HCT116 (cell line): ENCODE data around the gene PKHD1. TPM values are rescaled to one million over a fixed set of nuclear protein-coding genes. Genes with fewer than 3 reads are reported as not detected.

Experiments used
- ATAC-seq: fragments of 200-7000 bp; cut with Tn5 transposase; 2 replicates; pipeline ENCODE4 v1.9.1; 2020; ENCODE audit warnings: mild to moderate bottlenecking, moderate library complexity
- BruUV-seq: library from RNA; stranded (reverse); fragments of 400-500 nt; replicated peaks from 2 replicates; lab custom pipeline; 2021; lab: Mats Ljungman, UMichigan
- CTCF ChIA-PET: fragments of 300-600 bp; sonication (Branson Sonifier 250); formaldehyde crosslinking; loops from one replicate; lab custom pipeline; 2021; ENCODE audit warnings: antibody characterized with exemption; lab: Charles Lee
- POLR2A ChIA-PET: fragments of 300-600, 350-600 bp; sonication (Branson Sonifier 250); formaldehyde crosslinking; loops from one replicate; lab custom pipeline; 2021; ENCODE audit warnings: antibody characterized with exemption; lab: Charles Lee
- RAD21 ChIA-PET, 2 experiments: fragments of 300-600 bp; sonication (Branson Sonifier 250); formaldehyde crosslinking; loops; one replicate each; lab custom pipeline; 2023; ENCODE audit warnings: low total read pairs in 2 of 2; ENCODE audit not compliant: uncharacterized antibody in 2 of 2, unreplicated experiment in 2 of 2, low non-redundant PET in 1 of 2; lab: Charles Lee
- DNase-seq: peaks from one replicate; pipeline ENCODE4 v3.0.0-alpha.2; 2010; ENCODE audit warnings: low read depth, low spot score
- H2AFZ ChIP-seq: fragments of 200-600 bp; shearing (Covaris generic), sonication (generic); 2 replicates; pipeline ENCODE4 v1.6.1; 2017; ENCODE audit warnings: low read depth, mixed run types, mixed read lengths, antibody characterized with exemption, low read length; ENCODE audit not compliant: poor library complexity, severe bottlenecking
- H3K27ac ChIP-seq: 2 replicates; pipeline ENCODE4 v1.5.1; 2012; ENCODE audit warnings: low read depth, low read length
- H3K27me3 ChIP-seq: fragments of 200-600 bp; sonication (generic); 2 replicates; pipeline ENCODE4 v1.6.1; 2016; ENCODE audit warnings: mixed run types, low read length, mixed read lengths; ENCODE audit not compliant: insufficient read depth
- H3K36me3 ChIP-seq, 2 experiments: fragments of 200-500 bp in 1 of 2; fragments of 200-600 bp in 1 of 2; sonication (Bioruptor generic) in 1 of 2; sonication (generic) in 1 of 2; 2 replicates each; pipeline versions ENCODE4 v1.5.1 to v1.6.1; 2014 to 2016; ENCODE audit warnings: low read length in 2 of 2, inconsistent platforms in 1 of 2, mixed read lengths in 1 of 2, mixed run types in 1 of 2; ENCODE audit not compliant: insufficient read depth in 2 of 2, control insufficient read depth in 1 of 2
- H3K4me1 ChIP-seq, 2 experiments: fragments of 200-600 bp in 1 of 2; sonication (generic) in 1 of 2; 2 replicates each; pipeline versions ENCODE4 v1.5.1 to v1.6.1; 2012 to 2017; ENCODE audit warnings: low read length in 2 of 2, inconsistent platforms in 1 of 2, mild to moderate bottlenecking in 1 of 2, mixed read lengths in 1 of 2, mixed run types in 1 of 2, moderate library complexity in 1 of 2; ENCODE audit not compliant: insufficient read depth in 2 of 2, control insufficient read depth in 1 of 2
- H3K4me2 ChIP-seq: fragments of 200-600 bp; sonication (generic); 2 replicates; pipeline ENCODE4 v1.6.1; 2017; ENCODE audit warnings: mixed run types, low read length, mixed read lengths
- H3K4me3 ChIP-seq, 2 experiments: fragments of 200-600 bp in 1 of 2; sonication (generic) in 1 of 2; replicated peaks in 1 of 2; 2 replicates each; pipeline ENCODE4 v1.5.1; 2011 to 2016; ENCODE audit warnings: low read length in 2 of 2, control low read depth in 1 of 2, low read depth in 1 of 2, mild to moderate bottlenecking in 1 of 2, mixed read lengths in 1 of 2, mixed run types in 1 of 2
- H3K79me2 ChIP-seq: fragments of 200-600 bp; sonication (generic); 2 replicates; pipeline ENCODE4 v1.6.1; 2017; ENCODE audit warnings: mild to moderate bottlenecking, mixed run types, low read length, moderate library complexity, mixed read lengths; ENCODE audit not compliant: insufficient read depth
- H3K9ac ChIP-seq: fragments of 200-600 bp; sonication (generic); 2 replicates; pipeline ENCODE4 v1.6.1; 2016; ENCODE audit warnings: low read length, mixed read lengths
- H3K9me2 ChIP-seq: fragments of 200-600 bp; sonication (generic), shearing (Covaris generic); 2 replicates; pipeline ENCODE4 v1.6.1; 2017; ENCODE audit warnings: mixed run types, mild to moderate bottlenecking, moderate library complexity; ENCODE audit not compliant: insufficient read depth
- H3K9me3 ChIP-seq, 2 experiments: fragments of 200-500 bp in 1 of 2; fragments of 200-600 bp in 1 of 2; sonication (Bioruptor generic) in 1 of 2; sonication (generic) in 1 of 2; 2 replicates each; pipeline ENCODE4 v1.6.1; 2014 to 2017; ENCODE audit warnings: low read length in 2 of 2, mixed read lengths in 2 of 2, inconsistent platforms in 1 of 2, low read depth in 1 of 2, mild to moderate bottlenecking in 1 of 2, mixed run types in 1 of 2, moderate library complexity in 1 of 2; ENCODE audit not compliant: control insufficient read depth in 1 of 2, insufficient read depth in 1 of 2
- H4K20me1 ChIP-seq: fragments of 200-600 bp; sonication (generic), shearing (Covaris generic); 2 replicates; pipeline ENCODE4 v1.6.1; 2017; ENCODE audit warnings: mixed run types, mild to moderate bottlenecking, moderate library complexity; ENCODE audit not compliant: insufficient read depth
- ATF3 ChIP-seq: IDR thresholded peaks from 2 replicates; pipeline ENCODE4 v1.6.1; 2012
- CEBPB ChIP-seq: IDR thresholded peaks from 2 replicates; pipeline ENCODE4 v1.6.1; 2012; ENCODE audit warnings: low read depth
- CTCF ChIP-seq, 3 experiments: fragments of 200-600 bp in 1 of 3; sonication (generic) in 1 of 3; IDR thresholded peaks in 2 of 3; conservative IDR thresholded peaks in 1 of 3; 2 replicates each; pipeline ENCODE4 v1.5.1; 2012 to 2017; ENCODE audit warnings: low read depth in 2 of 3, low read length in 2 of 3, antibody characterized with exemption in 1 of 3, borderline replicate concordance in 1 of 3, control low read depth in 1 of 3, mild to moderate bottlenecking in 1 of 3, mixed read lengths in 1 of 3, mixed run types in 1 of 3, moderate library complexity in 1 of 3; ENCODE audit not compliant: insufficient read depth in 1 of 3
- EGR1 ChIP-seq: IDR thresholded peaks from 2 replicates; pipeline ENCODE4 v1.6.1; 2012; ENCODE audit warnings: low read depth
- EZH2phosphoT487 ChIP-seq: fragments of 200-600 bp; IDR thresholded peaks from 2 replicates; pipeline ENCODE4 v1.6.1; 2018; ENCODE audit warnings: antibody characterized with exemption, borderline replicate concordance
- FOSL1 ChIP-seq: IDR thresholded peaks from 2 replicates; pipeline ENCODE4 v1.6.1; 2012; ENCODE audit warnings: low read depth
- JUND ChIP-seq: IDR thresholded peaks from 2 replicates; pipeline ENCODE4 v1.6.1; 2012
- POLR2A ChIP-seq: IDR thresholded peaks from 2 replicates; pipeline ENCODE4 v1.7.0; 2011; ENCODE audit warnings: borderline replicate concordance; ENCODE audit not compliant: insufficient read depth, insufficient read length; ENCODE audit errors: extremely low read depth
- RAD21 ChIP-seq: IDR thresholded peaks from 2 replicates; pipeline ENCODE4 v1.6.1; 2012; ENCODE audit warnings: low read depth, mild to moderate bottlenecking
- SIN3A ChIP-seq: IDR thresholded peaks from 2 replicates; pipeline ENCODE4 v1.6.1; 2012; ENCODE audit warnings: low read depth
- TCF7L2 ChIP-seq: IDR thresholded peaks from 2 replicates; pipeline ENCODE4 v1.7.0; 2011; ENCODE audit warnings: borderline replicate concordance, inconsistent platforms; ENCODE audit not compliant: insufficient read depth, insufficient read length; ENCODE audit errors: extremely low read depth
- YY1 ChIP-seq: IDR thresholded peaks from 2 replicates; pipeline ENCODE4 v1.6.1; 2011; ENCODE audit warnings: low read length, low read depth, moderate library complexity, mild to moderate bottlenecking; ENCODE audit not compliant: insufficient replicate concordance; ENCODE audit errors: extremely low read depth
- ZFX ChIP-seq: fragments of 450-650 bp; IDR thresholded peaks from 2 replicates; pipeline ENCODE4 v1.6.1; 2017
- ZNF274 ChIP-seq: fragments of 200-500 bp; sonication (Bioruptor generic); IDR thresholded peaks from 2 replicates; pipeline ENCODE4 v1.6.1; 2014; ENCODE audit warnings: mild to moderate bottlenecking, low read depth, low read length, inconsistent platforms
- intact Hi-C: fragments of 100-400 bp; cut with micrococcal nuclease; formaldehyde crosslinking; loops from 2 replicates; pipeline ENCODE4 v1.10.0; 2022
- total RNA-seq: library from RNA; stranded (reverse); gene quantifications from one replicate; pipeline ENCODE4 v1.2.1, GENCODE V29; 2021; ENCODE audit not compliant: unreplicated experiment

Gene PKHD1
- total RNA-seq, 1 experiment from 2014 or later = not detected

GRCh38 chr6:52125572-52125971, 38.2 kb upstream of the PKHD1 start:
- Histone ChIP-seq H3K36me3 (no peaks in the 10 kb centered on the region), H3K4me1 (no peaks in the 10 kb centered on the region), H3K9ac (no peak overlapping the region), H4K20me1 (no peaks in the 10 kb centered on the region), H3K27me3 (peaks cover 22% of the 10 kb centered on the region; the same call in 1 of the 2 replicates), H3K9me2 (no peaks in the 10 kb centered on the region), H3K4me2 (no peak overlapping the region), H3K79me2 (no peaks in the 10 kb centered on the region), H3K27ac (no peak overlapping the region), H2AFZ (no peak overlapping the region), H3K9me3 (no peaks in the 10 kb centered on the region), H3K4me3 (no peak overlapping the region)
- RAD21 ChIA-PET = no interaction called here
- CTCF ChIA-PET = no interaction called here
- BruUV-seq = no TSS peak
- no peak for ATAC-seq
- no peak for DNase-seq
- TF ChIP-seq FOSL1 (no peak), TCF7L2 (no peak), YY1 (no peak), RAD21 (no peak), EZH2phosphoT487 (no peak), POLR2A (no peak), ATF3 (no peak), EGR1 (no peak)
- intact Hi-C loops = no loop called here
- POLR2A ChIA-PET = no interaction called here

- no TSS peak for BruUV-seq
- Histone ChIP-seq H3K36me3 (no peaks in the 10 kb centered on the region), H3K9me2 (no peaks in the 10 kb centered on the region), H3K4me3 (no peak overlapping the region), H4K20me1 (no peaks in the 10 kb centered on the region), H3K79me2 (no peaks in the 10 kb centered on the region), H3K4me1 (no peaks in the 10 kb centered on the region), H3K9me3 (no peaks in the 10 kb centered on the region), H2AFZ (no peak overlapping the region), H3K27me3 (peaks cover 22% of the 10 kb centered on the region; the same call in 1 of the 2 replicates), H3K4me2 (no peak overlapping the region), H3K9ac (no peak overlapping the region), H3K27ac (no peak overlapping the region)
- RAD21 ChIA-PET = no interaction called here
- no peak for DNase-seq
- TF ChIP-seq FOSL1 (no peak), YY1 (no peak), ZFX (no peak), SIN3A (no peak), ZNF274 (no peak), CTCF (IDR thresholded peaks at IDR 0.05 in 2 of 3, conservative IDR thresholded peaks at IDR 0.05 in 1 of 3; ENCODE audit: borderline replicate concordance in 1 of 3, insufficient read depth in 1 of 3, low read depth in 2 of 3, low read length in 2 of 3) (no peak), CEBPB (no peak), JUND (no peak)
- intact Hi-C loops = no loop called here
- CTCF ChIA-PET = no interaction called here
- POLR2A ChIA-PET = interaction anchor here (0.7 kb wide), 1 partner anchor 1211 kb away, joined by 5 read pairs; no protein-coding TSS in a partner anchor
- ATAC-seq = no peak
Measured at GRCh38 chr6:52125139-52125538, 37.7 kb upstream of the PKHD1 start.
